Activated naive CD8-positive, alpha-beta T cell treated with anti-CD3 and anti-CD28 coated beads, Interleukin-2, amount 10 ng/mL, durations not matched to agents 7 days and 5 days (primary cell): ENCODE results near the gene HMGXB4. TPM values are rescaled to one million over a fixed set of nuclear protein-coding genes. Genes with fewer than 3 reads are reported as not detected.

Experiments used
- ATAC-seq: fragments of 150-1000 bp; cut with Tn5 transposase; one replicate; pipeline ENCODE4 v1.10.0; 2021; ENCODE audit warnings: low read depth, moderate library complexity
- POLR2A ChIA-PET: fragments of 350-600 bp; sonication (Branson Sonifier 250); formaldehyde crosslinking; loops from one replicate; lab custom pipeline; 2021; ENCODE audit warnings: antibody characterized with exemption; lab: Charles Lee
- DNase-seq: peaks from one replicate; pipeline ENCODE4 v3.0.0; 2021
- H3K27ac Mint-ChIP-seq: one replicate; pipeline ENCODE4 v1.8.0; 2022; ENCODE audit warnings: mild to moderate bottlenecking, mixed read lengths
- H3K27me3 Mint-ChIP-seq: one replicate; pipeline ENCODE4 v1.8.0; 2022; ENCODE audit warnings: mild to moderate bottlenecking, moderate library complexity, mixed read lengths
- H3K36me3 Mint-ChIP-seq: one replicate; pipeline ENCODE4 v1.8.0; 2021; ENCODE audit warnings: mild to moderate bottlenecking, mixed read lengths
- H3K4me1 Mint-ChIP-seq: one replicate; pipeline ENCODE4 v1.8.0; 2021; ENCODE audit warnings: mixed read lengths
- H3K4me3 Mint-ChIP-seq: one replicate; pipeline ENCODE4 v1.8.0; 2022; ENCODE audit warnings: mild to moderate bottlenecking, moderate library complexity, mixed read lengths
- H3K9me3 Mint-ChIP-seq: one replicate; pipeline ENCODE4 v1.8.0; 2021; ENCODE audit warnings: mixed read lengths
- total RNA-seq, 2 experiments: library from RNA; stranded (reverse); gene quantifications; one replicate each; pipeline ENCODE4 v1.2.3, GENCODE V29; 2021

HMGXB4 gene
- total RNA-seq, 2 experiments from 2014 or later = 35.4 to 36.2 TPM

GRCh38 chr22:35329114-35329847 is 72.0 kb downstream of the HMGXB4 start:
- Mint-ChIP-seq H3K4me1 (peaks cover 16% of the 10 kb centered on the region), H3K36me3 (peaks cover 19% of the 10 kb centered on the region), H3K4me3 (peak overlapping the region; percentile 47), H3K27me3 (no peaks in the 10 kb centered on the region), H3K27ac (no peak overlapping the region), H3K9me3 (no peaks in the 10 kb centered on the region)
- POLR2A ChIA-PET = interaction anchor here (1.6 kb wide), 1 partner anchor 29 kb away, joined by 4 read pairs; the partner anchor contains the start of gene TOM1
- no peak for ATAC-seq
- no peak for DNase-seq

- Mint-ChIP-seq H3K36me3 (peaks cover 17% of the 10 kb centered on the region), H3K27me3 (no peaks in the 10 kb centered on the region), H3K4me1 (peaks cover 16% of the 10 kb centered on the region), H3K9me3 (no peaks in the 10 kb centered on the region), H3K27ac (peak overlapping the region; percentile 75), H3K4me3 (peak overlapping the region; percentile 57)
- ATAC-seq (peak; percentile 73), DNase-seq (peak; percentile 46)
- POLR2A ChIA-PET = interaction anchor here (0.7 to 1.6 kb wide), 3 partner anchors 29 to 73 kb away, joined by 3 to 4 read pairs (median 3); partner anchors contain the start of gene TOM1
Observed at GRCh38 chr22:35330258-35330861, 73.1 kb downstream of the HMGXB4 start.

- H3K4me3 Mint-ChIP-seq = no peak overlapping the region
- peaks cover 25% of the 10 kb centered on the region for H3K4me1 Mint-ChIP-seq
- peaks cover 16% of the 10 kb centered on the region for H3K36me3 Mint-ChIP-seq
- POLR2A ChIA-PET = no interaction called here
- ATAC-seq (no peak), DNase-seq (no peak)
- H3K27ac Mint-ChIP-seq = no peak overlapping the region
- H3K27me3 Mint-ChIP-seq = no peaks in the 10 kb centered on the region
- no peaks in the 10 kb centered on the region for H3K9me3 Mint-ChIP-seq
Observed at GRCh38 chr22:35332278-35332677, 75.0 kb downstream of the HMGXB4 start.

- Mint-ChIP-seq H3K27ac (no peak overlapping the region), H3K4me1 (peaks cover 25% of the 10 kb centered on the region), H3K9me3 (no peaks in the 10 kb centered on the region), H3K36me3 (peaks cover 11% of the 10 kb centered on the region), H3K4me3 (no peak overlapping the region), H3K27me3 (no peaks in the 10 kb centered on the region)
- DNase-seq = no peak
- POLR2A ChIA-PET = no interaction called here
- ATAC-seq = no peak
Observed at GRCh38 chr22:35333220-35333619, 75.9 kb downstream of the HMGXB4 start.

- Mint-ChIP-seq H3K9me3 (no peaks in the 10 kb centered on the region), H3K4me3 (no peak overlapping the region), H3K36me3 (peaks cover 11% of the 10 kb centered on the region), H3K4me1 (peaks cover 25% of the 10 kb centered on the region), H3K27ac (no peak overlapping the region), H3K27me3 (no peaks in the 10 kb centered on the region)
- ATAC-seq (no peak), DNase-seq (no peak)
- POLR2A ChIA-PET = no interaction called here
Observed at GRCh38 chr22:35334004-35334403, 76.7 kb downstream of the HMGXB4 start.

GRCh38 chr22:35335468-35335867 is 78.2 kb downstream of the HMGXB4 start:
- Mint-ChIP-seq H3K9me3 (no peaks in the 10 kb centered on the region), H3K27ac (peak overlapping the region; percentile 47), H3K36me3 (peaks cover 7% of the 10 kb centered on the region), H3K4me1 (peaks cover 16% of the 10 kb centered on the region), H3K27me3 (no peaks in the 10 kb centered on the region), H3K4me3 (peak overlapping the region; percentile 30)
- ATAC-seq (no peak), DNase-seq (no peak)
- POLR2A ChIA-PET = no interaction called here

GRCh38 chr22:35335936-35336781 is 78.9 kb downstream of the HMGXB4 start:
- POLR2A ChIA-PET = no interaction called here
- ATAC-seq = peak; percentile 60
- Mint-ChIP-seq H3K27me3 (no peaks in the 10 kb centered on the region), H3K4me1 (peaks cover 13% of the 10 kb centered on the region), H3K36me3 (peaks cover 4% of the 10 kb centered on the region), H3K4me3 (peak overlapping the region; percentile 30), H3K9me3 (no peaks in the 10 kb centered on the region), H3K27ac (peak overlapping the region; percentile 47)
- no peak for DNase-seq

GRCh38 chr22:35337932-35338331 is 80.6 kb downstream of the HMGXB4 start:
- H3K36me3 Mint-ChIP-seq = peaks cover 2% of the 10 kb centered on the region
- no peak overlapping the region for H3K4me3 Mint-ChIP-seq
- DNase-seq = no peak
- no peaks in the 10 kb centered on the region for H3K27me3 Mint-ChIP-seq
- H3K27ac Mint-ChIP-seq = no peak overlapping the region
- POLR2A ChIA-PET = no interaction called here
- peaks cover 13% of the 10 kb centered on the region for H3K4me1 Mint-ChIP-seq
- no peaks in the 10 kb centered on the region for H3K9me3 Mint-ChIP-seq
- ATAC-seq = no peak

GRCh38 chr22:35341090-35341874 is 84.0 kb downstream of the HMGXB4 start:
- Mint-ChIP-seq H3K36me3 (peaks cover 2% of the 10 kb centered on the region), H3K4me3 (no peak overlapping the region), H3K27ac (no peak overlapping the region), H3K27me3 (no peaks in the 10 kb centered on the region), H3K4me1 (peaks cover under 1% of the 10 kb centered on the region), H3K9me3 (no peaks in the 10 kb centered on the region)
- DNase-seq = no peak
- POLR2A ChIA-PET = interaction anchor here (0.7 kb wide), 1 partner anchor 84 kb away, joined by 3 read pairs; the partner anchor contains the start of gene HMGXB4
- no peak for ATAC-seq

GRCh38 chr22:35342390-35342789 is 85.1 kb downstream of the HMGXB4 start:
- H3K9me3 Mint-ChIP-seq = no peaks in the 10 kb centered on the region
- no peak overlapping the region for H3K4me3 Mint-ChIP-seq
- POLR2A ChIA-PET = no interaction called here
- H3K4me1 Mint-ChIP-seq = no peaks in the 10 kb centered on the region
- ATAC-seq = peak; percentile 19
- no peak for DNase-seq
- H3K36me3 Mint-ChIP-seq = peaks cover 2% of the 10 kb centered on the region
- H3K27me3 Mint-ChIP-seq = no peaks in the 10 kb centered on the region
- H3K27ac Mint-ChIP-seq = no peak overlapping the region

GRCh38 chr22:35343664-35344550 is 86.6 kb downstream of the HMGXB4 start:
- no peaks in the 10 kb centered on the region for H3K27me3 Mint-ChIP-seq
- DNase-seq = no peak
- H3K9me3 Mint-ChIP-seq = no peaks in the 10 kb centered on the region
- ATAC-seq = no peak
- POLR2A ChIA-PET = no interaction called here
- no peaks in the 10 kb centered on the region for H3K4me1 Mint-ChIP-seq
- H3K4me3 Mint-ChIP-seq = no peak overlapping the region
- H3K36me3 Mint-ChIP-seq = peaks cover 2% of the 10 kb centered on the region
- no peak overlapping the region for H3K27ac Mint-ChIP-seq
